Measurements from ENCODE around the gene CCT8.

GRCh38 chr21:29018540-29018939, 54.9 kb downstream of the CCT8 start:
- TF ChIP-seq ESRRG (CRISPR knock-in tag; IDR thresholded peaks at IDR 0.05) (no peak), ZFP3 (CRISPR knock-in tag; IDR thresholded peaks at IDR 0.05) (no peak), ZNF565 (CRISPR knock-in tag; conservative IDR thresholded peaks at IDR 0.05; ENCODE audit: low read depth) (no peak), TOX (CRISPR knock-in tag; IDR thresholded peaks at IDR 0.05; ENCODE audit: borderline replicate concordance) (no peak), TSHZ2 (CRISPR knock-in tag; IDR thresholded peaks at IDR 0.05) (no peak), GLIS3 (CRISPR knock-in tag; IDR thresholded peaks at IDR 0.05) (no peak)
- TF ChIP-seq, protein P1, sequence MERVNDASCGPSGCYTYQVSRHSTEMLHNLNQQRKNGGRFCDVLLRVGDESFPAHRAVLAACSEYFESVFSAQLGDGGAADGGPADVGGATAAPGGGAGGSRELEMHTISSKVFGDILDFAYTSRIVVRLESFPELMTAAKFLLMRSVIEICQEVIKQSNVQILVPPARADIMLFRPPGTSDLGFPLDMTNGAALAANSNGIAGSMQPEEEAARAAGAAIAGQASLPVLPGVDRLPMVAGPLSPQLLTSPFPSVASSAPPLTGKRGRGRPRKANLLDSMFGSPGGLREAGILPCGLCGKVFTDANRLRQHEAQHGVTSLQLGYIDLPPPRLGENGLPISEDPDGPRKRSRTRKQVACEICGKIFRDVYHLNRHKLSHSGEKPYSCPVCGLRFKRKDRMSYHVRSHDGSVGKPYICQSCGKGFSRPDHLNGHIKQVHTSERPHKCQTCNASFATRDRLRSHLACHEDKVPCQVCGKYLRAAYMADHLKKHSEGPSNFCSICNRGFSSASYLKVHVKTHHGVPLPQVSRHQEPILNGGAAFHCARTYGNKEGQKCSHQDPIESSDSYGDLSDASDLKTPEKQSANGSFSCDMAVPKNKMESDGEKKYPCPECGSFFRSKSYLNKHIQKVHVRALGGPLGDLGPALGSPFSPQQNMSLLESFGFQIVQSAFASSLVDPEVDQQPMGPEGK (CRISPR knock-in tag; IDR thresholded peaks at IDR 0.05; ENCODE audit: borderline replicate concordance): no peak
